ENCODE results near the gene CATSPER3. TPM values are rescaled to one million over a fixed set of nuclear protein-coding genes. Genes with fewer than 3 reads are reported as not detected.

CATSPER3 gene
- total RNA-seq, 4 donors from 2014 or later = 0.56 TPM; not detected in 3

GRCh38 chr5:135050244-135050767 lies 82.6 kb downstream of the CATSPER3 start:
- intact Hi-C loops (cut with DNase I) = no loop called here
- no peak for TF ChIP-seq POLR2A (IDR thresholded peaks at IDR 0.05)
- TF ChIP-seq, protein P1, sequence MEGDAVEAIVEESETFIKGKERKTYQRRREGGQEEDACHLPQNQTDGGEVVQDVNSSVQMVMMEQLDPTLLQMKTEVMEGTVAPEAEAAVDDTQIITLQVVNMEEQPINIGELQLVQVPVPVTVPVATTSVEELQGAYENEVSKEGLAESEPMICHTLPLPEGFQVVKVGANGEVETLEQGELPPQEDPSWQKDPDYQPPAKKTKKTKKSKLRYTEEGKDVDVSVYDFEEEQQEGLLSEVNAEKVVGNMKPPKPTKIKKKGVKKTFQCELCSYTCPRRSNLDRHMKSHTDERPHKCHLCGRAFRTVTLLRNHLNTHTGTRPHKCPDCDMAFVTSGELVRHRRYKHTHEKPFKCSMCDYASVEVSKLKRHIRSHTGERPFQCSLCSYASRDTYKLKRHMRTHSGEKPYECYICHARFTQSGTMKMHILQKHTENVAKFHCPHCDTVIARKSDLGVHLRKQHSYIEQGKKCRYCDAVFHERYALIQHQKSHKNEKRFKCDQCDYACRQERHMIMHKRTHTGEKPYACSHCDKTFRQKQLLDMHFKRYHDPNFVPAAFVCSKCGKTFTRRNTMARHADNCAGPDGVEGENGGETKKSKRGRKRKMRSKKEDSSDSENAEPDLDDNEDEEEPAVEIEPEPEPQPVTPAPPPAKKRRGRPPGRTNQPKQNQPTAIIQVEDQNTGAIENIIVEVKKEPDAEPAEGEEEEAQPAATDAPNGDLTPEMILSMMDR (IDR thresholded peaks at IDR 0.05) = no peak
- Histone ChIP-seq H3K27me3 (no peaks in the 10 kb centered on the region), H3K36me3 (no peaks in the 10 kb centered on the region), H3K4me1 (no peaks in the 10 kb centered on the region), H3K9me3 (no peaks in the 10 kb centered on the region), H3K4me3 (replicated peaks in 1 of 3) (no peak overlapping the region), H3K27ac (no peak overlapping the region)
- DNase-seq = no peak
- 13 to 14% methylated on average over 16 to 22 of the region's 45 CpGs for WGBS, 2 donors

GRCh38 chr5:135051399-135051798 lies 83.7 kb downstream of the CATSPER3 start:
- no peak for DNase-seq
- H3K36me3 ChIP-seq = no peaks in the 10 kb centered on the region
- no peak overlapping the region for H3K4me3 ChIP-seq (replicated peaks in 1 of 3)
- 54 to 68% methylated on average over 3 of the region's 3 CpGs for WGBS, 2 donors
- no peak for TF ChIP-seq POLR2A (IDR thresholded peaks at IDR 0.05)
- TF ChIP-seq, protein P1 (IDR thresholded peaks at IDR 0.05) = no peak
- H3K27ac ChIP-seq = no peak overlapping the region
- no peaks in the 10 kb centered on the region for H3K27me3 ChIP-seq
- intact Hi-C loops (cut with DNase I) = no loop called here
- H3K4me1 ChIP-seq = no peaks in the 10 kb centered on the region
- H3K9me3 ChIP-seq = no peaks in the 10 kb centered on the region

DNA sequence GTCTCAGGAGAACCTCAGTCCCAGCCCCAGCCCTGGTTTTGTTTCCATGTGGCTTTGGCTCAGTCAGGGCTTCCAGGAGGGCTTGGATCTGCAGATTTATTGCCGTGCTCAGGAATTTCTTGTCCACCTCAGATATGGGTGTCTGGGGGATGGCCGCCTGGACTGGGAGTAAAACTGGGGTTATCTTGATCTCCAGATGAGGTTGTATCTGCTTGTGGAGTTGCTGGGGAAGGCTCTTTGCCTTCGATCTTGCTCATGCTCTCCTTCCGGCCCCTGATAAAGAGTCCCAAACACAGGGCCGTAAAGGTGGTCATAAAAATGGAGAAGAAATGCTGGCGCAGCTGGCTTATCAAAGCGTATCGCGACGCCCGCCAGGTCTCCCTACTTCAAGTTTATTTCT lies 84.2 kb downstream of the CATSPER3 start:
- no peaks in the 10 kb centered on the region for H3K4me1 ChIP-seq
- TF ChIP-seq POLR2A (IDR thresholded peaks at IDR 0.05) = no peak
- TF ChIP-seq, protein P1 (IDR thresholded peaks at IDR 0.05) = no peak
- H3K36me3 ChIP-seq = no peaks in the 10 kb centered on the region
- intact Hi-C loops (cut with DNase I) = no loop called here
- H3K27ac ChIP-seq = no peak overlapping the region
- no peak overlapping the region for H3K4me3 ChIP-seq (replicated peaks in 1 of 3)
- no peak for DNase-seq
- H3K27me3 ChIP-seq = no peaks in the 10 kb centered on the region
- WGBS, 2 donors = 90 to 96% methylated on average over 11 of the region's 11 CpGs
- H3K9me3 ChIP-seq = no peaks in the 10 kb centered on the region

DNA sequence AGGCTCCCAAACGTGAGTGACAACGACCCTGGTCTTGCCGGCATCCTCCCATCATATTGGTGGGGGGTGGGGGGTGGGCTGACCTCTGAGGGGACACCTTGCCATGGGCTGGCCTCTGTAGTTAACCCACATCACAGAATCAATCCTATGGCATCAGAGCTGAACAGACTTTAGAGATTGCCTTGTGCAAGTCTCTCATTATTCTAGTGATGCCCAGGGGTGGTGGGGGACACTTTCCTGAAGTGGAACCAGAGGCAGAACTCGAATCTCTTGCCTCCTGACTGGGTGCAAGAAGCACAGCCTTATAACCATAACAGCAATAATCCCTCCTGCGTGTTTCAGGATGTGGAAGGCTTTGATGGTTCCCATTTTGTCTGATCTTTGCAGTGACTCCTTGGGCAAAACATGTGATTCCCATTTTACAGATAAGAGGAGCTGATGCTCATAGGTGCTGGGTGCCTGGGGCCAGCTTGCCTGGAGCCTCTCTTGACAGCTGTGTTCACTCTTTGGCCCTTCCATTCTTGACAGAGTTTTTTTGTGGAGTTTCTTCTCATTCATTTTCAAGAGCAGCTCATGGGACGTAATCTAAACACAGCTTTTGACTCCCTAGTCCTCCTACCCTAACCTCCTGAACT lies 84.9 kb downstream of the CATSPER3 start:
- WGBS, 2 donors = 61 to 77% methylated on average over 5 of the region's 6 CpGs

GRCh38 chr5:135053278-135053677 lies 85.6 kb downstream of the CATSPER3 start:
- no peak for TF ChIP-seq POLR2A (IDR thresholded peaks at IDR 0.05)
- TF ChIP-seq, protein P1 (IDR thresholded peaks at IDR 0.05) = no peak
- no peaks in the 10 kb centered on the region for H3K4me1 ChIP-seq
- H3K4me3 ChIP-seq (replicated peaks in 1 of 3) = no peak overlapping the region
- WGBS, 2 donors = 86 to 91% methylated on average over 3 of the region's 3 CpGs
- intact Hi-C loops (cut with DNase I) = no loop called here
- no peak for DNase-seq
- H3K9me3 ChIP-seq = no peaks in the 10 kb centered on the region
- H3K36me3 ChIP-seq = no peaks in the 10 kb centered on the region
- no peak overlapping the region for H3K27ac ChIP-seq
- H3K27me3 ChIP-seq = no peaks in the 10 kb centered on the region

More for the DNA sequence above, 84.9 kb downstream of the CATSPER3 start:
- DNase-seq = no peak
- H3K27me3 ChIP-seq = no peaks in the 10 kb centered on the region
- H3K4me1 ChIP-seq = no peaks in the 10 kb centered on the region
- no peak overlapping the region for H3K4me3 ChIP-seq (replicated peaks in 1 of 3)
- TF ChIP-seq POLR2A (IDR thresholded peaks at IDR 0.05) = no peak
- TF ChIP-seq, protein P1 (IDR thresholded peaks at IDR 0.05) = no peak
- intact Hi-C loops (cut with DNase I) = no loop called here
- H3K36me3 ChIP-seq = no peaks in the 10 kb centered on the region
- no peaks in the 10 kb centered on the region for H3K9me3 ChIP-seq
- no peak overlapping the region for H3K27ac ChIP-seq
